Gastroesophageal sphincter (tissue), 4 donors: ENCODE data around the gene SIGLEC6. TPM values are rescaled to one million over a fixed set of nuclear protein-coding genes. Genes with fewer than 3 reads are reported as not detected.

ENCODE experiments used
- ATAC-seq: fragments of 150-250 bp; one replicate; pipeline ENCODE4 v1.9.1; 2016; ENCODE audit warnings: mild to moderate bottlenecking, moderate library complexity
- H3K27ac ChIP-seq, 4 donors: fragments of 200-600 bp; sonication (generic) in 3 of 4; 1 replicate in 3 of 4; 2 replicates in 1 of 4; pipeline ENCODE4 v1.5.1; 2016 to 2019
- H3K27me3 ChIP-seq: fragments of 200-600 bp; sonication (generic); one replicate; pipeline ENCODE4 v1.5.1; 2019
- H3K36me3 ChIP-seq, 2 donors: fragments of 200-600 bp; sonication (generic); one replicate each; pipeline ENCODE4 v1.5.1; 2019; ENCODE audit warnings: control low read depth in 1 of 2
- H3K4me1 ChIP-seq, 3 donors: fragments of 200-600 bp; sonication (generic); 1 replicate in 2 of 3; 2 replicates in 1 of 3; pipeline ENCODE4 v1.5.1; 2016 to 2019; ENCODE audit warnings: control low read depth in 2 of 3
- H3K4me3 ChIP-seq, 2 donors: fragments of 200-600 bp; sonication (generic); one replicate each; pipeline ENCODE4 v1.5.1; 2019; ENCODE audit warnings: mild to moderate bottlenecking in 1 of 2, moderate library complexity in 1 of 2
- H3K9me3 ChIP-seq, 3 donors: fragments of 200-600 bp; sonication (generic); one replicate each; pipeline ENCODE4 v1.5.1; 2017 to 2019; ENCODE audit warnings: control low read depth in 2 of 3
- EP300 ChIP-seq: sonication (generic); formaldehyde crosslinking; IDR thresholded peaks from one replicate; pipeline ENCODE4 v1.6.1; 2017; ENCODE audit warnings: antibody characterized with exemption, mild to moderate bottlenecking
- POLR2A ChIP-seq, 2 donors: fragments of 450-650 bp; IDR thresholded peaks; one replicate each; pipeline ENCODE4 v1.6.1; 2017; ENCODE audit warnings: antibody characterized with exemption in 2 of 2, mild to moderate bottlenecking in 2 of 2, moderate library complexity in 1 of 2
- POLR2AphosphoS5 ChIP-seq: sonication (generic); formaldehyde crosslinking; IDR thresholded peaks from one replicate; pipeline ENCODE4 v1.6.1; 2017; ENCODE audit warnings: antibody characterized with exemption
- WGBS, 2 donors: methylation state at CpG; one replicate each; pipeline ENCODE4 v1.1.5; 2018; ENCODE audit warnings: low coverage in 1 of 2; 5-methylcytosine and 5-hydroxymethylcytosine counted together
- total RNA-seq, 4 donors: library from RNA; depleted of rRNA; stranded (reverse); fragments of >200 nt; gene quantifications; one replicate each; pipeline ENCODE4 v1.1.0, GENCODE V29; 2016
- TF ChIP-seq, protein P1 (sequence below), 4 experiments: fragments of 200-600 bp in 2 of 4; fragments of 450-650 bp in 2 of 4; sonication (generic) in 1 of 4; IDR thresholded peaks; one replicate each; pipeline ENCODE4 v1.5.1; 2017 to 2019; ENCODE audit warnings: antibody characterized with exemption in 4 of 4, mild to moderate bottlenecking in 2 of 4, moderate library complexity in 2 of 4

SIGLEC6 gene
- total RNA-seq, 4 donors from 2014 or later, result 0.59 to 3.9 (median 3.1) TPM

DNA sequence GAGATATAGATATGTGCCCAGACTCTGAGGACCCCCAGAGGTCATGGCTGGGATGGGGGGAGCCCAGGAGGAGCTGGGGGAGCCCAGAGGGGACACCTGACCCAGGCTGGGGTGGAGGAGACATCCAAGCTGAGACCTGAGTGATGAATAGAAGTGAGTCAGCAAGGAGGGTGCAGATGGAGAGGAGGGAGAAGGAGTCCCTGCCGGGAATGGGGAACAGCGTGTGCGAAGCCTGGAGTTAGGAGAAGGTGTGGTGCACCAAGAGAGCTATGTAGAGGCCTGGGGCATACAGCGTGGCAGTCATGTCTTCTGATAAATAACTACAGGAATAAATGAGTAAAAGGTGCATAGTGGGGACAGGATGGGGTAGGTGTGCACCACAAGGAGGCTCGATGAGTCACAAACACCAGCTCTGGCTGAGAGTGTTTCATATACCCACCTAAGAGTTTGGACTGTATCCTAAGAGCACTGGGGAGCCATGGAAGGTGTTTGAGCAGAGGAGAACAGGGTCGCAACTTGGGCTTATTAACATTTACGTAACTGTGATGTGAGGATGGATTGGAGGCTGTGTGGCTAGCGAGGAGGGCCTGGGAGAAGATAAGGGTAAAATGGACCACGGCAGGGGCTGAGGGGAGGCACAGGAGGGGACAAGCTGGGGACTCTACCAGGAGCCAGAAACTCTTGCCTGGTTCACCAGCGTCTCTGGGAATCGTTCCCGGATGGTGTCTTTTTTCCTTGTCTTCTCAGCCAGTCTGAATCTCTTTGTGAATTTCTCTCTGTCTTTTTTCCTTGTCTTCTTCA lies 51.7 kb downstream of the SIGLEC6 start:
- Histone ChIP-seq H3K27ac (no peak overlapping the region), H3K4me3 (no peak overlapping the region), H3K4me1 (no peaks in the 10 kb centered on the region), H3K36me3 (no peaks in the 10 kb centered on the region), H3K9me3 (no peaks in the 10 kb centered on the region), H3K27me3 (peaks cover 76% of the 10 kb centered on the region)
- whole genome bisulfite sequencing, 2 donors, result 83 to 91% methylated on average over 9 to 11 of the region's 12 CpGs
- ATAC-seq, result no peak
- TF ChIP-seq POLR2A (IDR thresholded peaks at IDR 0.05) (no peak), POLR2AphosphoS5 (no peak)
- TF ChIP-seq, protein P1, sequence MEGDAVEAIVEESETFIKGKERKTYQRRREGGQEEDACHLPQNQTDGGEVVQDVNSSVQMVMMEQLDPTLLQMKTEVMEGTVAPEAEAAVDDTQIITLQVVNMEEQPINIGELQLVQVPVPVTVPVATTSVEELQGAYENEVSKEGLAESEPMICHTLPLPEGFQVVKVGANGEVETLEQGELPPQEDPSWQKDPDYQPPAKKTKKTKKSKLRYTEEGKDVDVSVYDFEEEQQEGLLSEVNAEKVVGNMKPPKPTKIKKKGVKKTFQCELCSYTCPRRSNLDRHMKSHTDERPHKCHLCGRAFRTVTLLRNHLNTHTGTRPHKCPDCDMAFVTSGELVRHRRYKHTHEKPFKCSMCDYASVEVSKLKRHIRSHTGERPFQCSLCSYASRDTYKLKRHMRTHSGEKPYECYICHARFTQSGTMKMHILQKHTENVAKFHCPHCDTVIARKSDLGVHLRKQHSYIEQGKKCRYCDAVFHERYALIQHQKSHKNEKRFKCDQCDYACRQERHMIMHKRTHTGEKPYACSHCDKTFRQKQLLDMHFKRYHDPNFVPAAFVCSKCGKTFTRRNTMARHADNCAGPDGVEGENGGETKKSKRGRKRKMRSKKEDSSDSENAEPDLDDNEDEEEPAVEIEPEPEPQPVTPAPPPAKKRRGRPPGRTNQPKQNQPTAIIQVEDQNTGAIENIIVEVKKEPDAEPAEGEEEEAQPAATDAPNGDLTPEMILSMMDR (IDR thresholded peaks at IDR 0.05), result no peak

DNA sequence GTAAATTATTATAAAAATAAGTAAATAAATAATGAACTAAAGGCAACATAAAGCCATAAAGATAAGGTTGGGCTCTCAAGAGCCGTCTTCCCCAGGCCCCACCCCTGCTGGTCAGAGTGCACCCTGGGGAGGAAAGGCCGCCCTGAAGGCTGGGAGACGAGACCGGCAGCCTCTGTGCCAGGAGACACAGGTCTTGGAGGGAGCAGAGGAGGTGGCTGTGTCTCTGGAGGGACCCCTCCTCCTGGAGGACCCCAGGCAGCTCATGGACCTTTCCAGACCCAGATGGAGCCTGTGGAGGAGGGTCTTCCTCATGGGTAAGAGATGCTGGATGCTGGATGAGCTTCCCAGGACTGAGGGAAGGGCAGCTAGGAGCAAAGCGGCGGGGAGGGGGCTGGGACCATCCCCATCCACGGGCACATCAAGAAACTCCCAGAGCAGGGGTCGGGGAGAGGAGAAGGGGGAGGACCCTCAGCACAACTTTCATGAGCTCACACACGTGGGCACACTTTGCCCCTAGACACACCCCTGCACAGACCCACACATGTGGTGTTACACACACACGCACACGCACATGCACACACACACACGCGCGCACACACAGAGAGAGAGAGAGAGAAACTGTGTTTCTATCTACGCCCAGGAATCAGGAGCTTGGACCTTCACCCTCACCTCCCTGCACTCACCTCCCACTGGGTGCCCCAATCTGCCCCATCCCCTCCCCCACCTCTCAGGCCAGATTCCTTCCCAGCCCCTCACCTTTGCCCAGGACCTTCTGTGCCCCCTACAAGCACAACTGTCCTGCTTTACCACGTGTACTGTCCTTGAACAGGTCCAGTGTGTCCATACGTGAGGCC lies 52.9 kb downstream of the SIGLEC6 start, which contains the start of gene CEACAM18:
TSS of gene CEACAM18 (plus strand) at position 159 of the 854 bp plus-strand sequence.
- Histone ChIP-seq H3K9me3 (no peaks in the 10 kb centered on the region), H3K36me3 (no peaks in the 10 kb centered on the region), H3K27ac (no peak within 1 kb of the TSS), H3K4me3 (no peak within 1 kb of the TSS), H3K27me3 (peaks cover 75% of the 10 kb centered on the region), H3K4me1 (no peaks in the 10 kb centered on the region)
- ATAC-seq, result no peak
- TF ChIP-seq POLR2AphosphoS5 (no peak), POLR2A (IDR thresholded peaks at IDR 0.05) (no peak), EP300 (no peak)
- TF ChIP-seq, protein P1 (IDR thresholded peaks at IDR 0.05), result no peak
- WGBS, 2 donors, result 65 to 78% methylated on average over 5 to 9 of the region's 17 CpGs

DNA sequence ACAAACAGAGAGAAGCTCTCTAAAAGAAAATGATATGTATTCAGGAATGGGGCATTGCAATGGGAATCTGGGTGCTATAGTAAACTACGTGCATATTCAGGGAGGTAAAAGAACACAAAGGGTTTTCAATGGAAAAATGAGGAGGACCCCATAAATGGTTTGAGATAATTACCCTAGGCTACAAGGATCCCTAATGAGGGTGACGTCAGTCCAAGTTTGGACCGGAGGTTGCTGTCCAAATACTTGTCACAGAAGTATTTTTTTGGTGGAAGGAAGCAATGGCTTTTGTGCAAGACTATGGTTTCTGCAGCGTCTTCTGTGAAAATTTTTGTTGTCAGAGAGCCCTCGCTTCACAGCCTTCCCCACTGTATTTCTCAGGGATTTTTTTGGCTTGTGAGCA lies 54.1 kb downstream of the SIGLEC6 start:
- H3K36me3 ChIP-seq, result no peaks in the 10 kb centered on the region
- no peaks in the 10 kb centered on the region for H3K9me3 ChIP-seq
- WGBS, 2 donors, result 51 to 58% methylated on average over 3 to 5 of the region's 5 CpGs
- TF ChIP-seq POLR2A (IDR thresholded peaks at IDR 0.05) (no peak), EP300 (no peak), POLR2AphosphoS5 (no peak)
- TF ChIP-seq, protein P1 (IDR thresholded peaks at IDR 0.05), result no peak
- no peak overlapping the region for H3K4me3 ChIP-seq
- no peaks in the 10 kb centered on the region for H3K4me1 ChIP-seq
- no peak overlapping the region for H3K27ac ChIP-seq
- peaks cover 74% of the 10 kb centered on the region for H3K27me3 ChIP-seq
- ATAC-seq, result no peak

DNA sequence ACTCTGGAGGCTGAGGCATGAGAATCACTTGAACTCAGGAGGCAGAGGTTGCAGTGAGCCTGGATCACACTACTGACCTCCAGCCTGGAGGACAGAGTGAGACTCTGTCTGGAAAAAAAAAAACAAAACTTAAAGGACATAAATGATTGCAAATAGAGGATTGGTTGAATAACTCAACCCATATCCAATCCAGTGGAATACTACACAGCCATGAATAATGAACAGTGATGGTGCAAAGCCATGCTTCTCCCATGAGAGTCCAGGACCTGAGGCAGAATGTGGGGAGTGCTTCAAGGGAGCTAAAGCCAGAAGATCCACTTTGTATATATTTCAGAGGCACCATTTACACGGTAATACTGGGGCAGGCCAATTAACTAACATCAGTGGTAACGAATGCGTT lies 55.3 kb downstream of the SIGLEC6 start:
- Histone ChIP-seq H3K27me3 (peaks cover 68% of the 10 kb centered on the region), H3K4me1 (no peaks in the 10 kb centered on the region), H3K4me3 (no peak overlapping the region), H3K9me3 (no peaks in the 10 kb centered on the region), H3K27ac (no peak overlapping the region), H3K36me3 (no peaks in the 10 kb centered on the region)
- WGBS, 2 donors, result 69 to 90% methylated on average over 2 to 3 of the region's 3 CpGs
- ATAC-seq, result no peak
- TF ChIP-seq, protein P1 (IDR thresholded peaks at IDR 0.05), result no peak
- TF ChIP-seq EP300 (no peak), POLR2AphosphoS5 (no peak), POLR2A (IDR thresholded peaks at IDR 0.05) (no peak)
